Measurements from ENCODE around the gene ENDOV.

- TF ChIP-seq, protein P1, sequence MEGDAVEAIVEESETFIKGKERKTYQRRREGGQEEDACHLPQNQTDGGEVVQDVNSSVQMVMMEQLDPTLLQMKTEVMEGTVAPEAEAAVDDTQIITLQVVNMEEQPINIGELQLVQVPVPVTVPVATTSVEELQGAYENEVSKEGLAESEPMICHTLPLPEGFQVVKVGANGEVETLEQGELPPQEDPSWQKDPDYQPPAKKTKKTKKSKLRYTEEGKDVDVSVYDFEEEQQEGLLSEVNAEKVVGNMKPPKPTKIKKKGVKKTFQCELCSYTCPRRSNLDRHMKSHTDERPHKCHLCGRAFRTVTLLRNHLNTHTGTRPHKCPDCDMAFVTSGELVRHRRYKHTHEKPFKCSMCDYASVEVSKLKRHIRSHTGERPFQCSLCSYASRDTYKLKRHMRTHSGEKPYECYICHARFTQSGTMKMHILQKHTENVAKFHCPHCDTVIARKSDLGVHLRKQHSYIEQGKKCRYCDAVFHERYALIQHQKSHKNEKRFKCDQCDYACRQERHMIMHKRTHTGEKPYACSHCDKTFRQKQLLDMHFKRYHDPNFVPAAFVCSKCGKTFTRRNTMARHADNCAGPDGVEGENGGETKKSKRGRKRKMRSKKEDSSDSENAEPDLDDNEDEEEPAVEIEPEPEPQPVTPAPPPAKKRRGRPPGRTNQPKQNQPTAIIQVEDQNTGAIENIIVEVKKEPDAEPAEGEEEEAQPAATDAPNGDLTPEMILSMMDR (conservative IDR thresholded peaks at IDR 0.05; ENCODE audit: low read depth, low read length), result no peak
- TF ChIP-seq EZH2 (IDR thresholded peaks at IDR 0.05; ENCODE audit: borderline replicate concordance, low read depth, low read length, poor library complexity, severe bottlenecking), result no peak
These were observed 32.5 kb upstream of the ENDOV start for GRCh38 chr17:80382446-80382845.
